Pancreas (tissue), 10 donors: ENCODE results near the gene MKNK1. TPM values are rescaled to one million over a fixed set of nuclear protein-coding genes. Genes with fewer than 3 reads are reported as not detected.

Experiments used
- ATAC-seq, 4 donors: fragments of 200-7000 bp; cut with Tn5 transposase; one replicate each; pipeline versions ENCODE4 v1.8.0 to v1.9.1; 2020; ENCODE audit warnings: mild to moderate bottlenecking in 4 of 4, moderate library complexity in 4 of 4
- DNase-seq, 6 donors: peaks; one replicate each; pipeline ENCODE4 v3.0.0-alpha.2; 2020
- FAIRE-seq: peaks from 2 replicates; lab custom pipeline; 2012; peaks lifted over from hg19 to GRCh38; lab: Jason Lieb, UNC
- H3K27ac ChIP-seq, 4 donors: fragments of 200-600 bp; sonication (generic); 1 replicate in 3 of 4; 2 replicates in 1 of 4; pipeline versions ENCODE4 v1.5.0 to v1.8.0; 2020
- H3K27me3 ChIP-seq, 4 donors: fragments of 200-600 bp; one replicate each; pipeline ENCODE4 v1.8.0; 2021
- H3K36me3 ChIP-seq, 3 donors: fragments of 200-600 bp; sonication (generic) in 1 of 3; one replicate each; pipeline versions ENCODE4 v1.5.0 to v1.8.0; 2020 to 2021
- H3K4me1 ChIP-seq, 3 donors: fragments of 200-600 bp; one replicate each; pipeline ENCODE4 v1.8.0; 2021
- H3K4me3 ChIP-seq, 4 donors: fragments of 200-600 bp; sonication (generic) in 2 of 4; one replicate each; pipeline versions ENCODE4 v1.5.0 to v1.8.0; 2020 to 2021
- H3K9me3 ChIP-seq, 4 donors: fragments of 200-600 bp; one replicate each; pipeline ENCODE4 v1.8.0; 2021
- CTCF ChIP-seq, 4 donors: fragments of 200-600 bp; sonication (generic) in 3 of 4; IDR thresholded peaks; one replicate each; pipeline versions ENCODE4 v1.5.0 to v1.8.0; 2021; ENCODE audit warnings: antibody characterized with exemption in 4 of 4
- WGBS, 2 donors: extraction: QIAGEN DNeasy Blood & Tissue Kit; methylation state at CpG; one replicate each; pipeline ENCODE4 v1.1.7; 2013; 5-methylcytosine and 5-hydroxymethylcytosine counted together
- intact Hi-C, 3 donors: fragments of 100-400 bp; cut with DNase I; formaldehyde crosslinking; loops; one replicate each; pipeline versions ENCODE4 v1.11.1 to v1.14.2; 2022
- polyA plus RNA-seq, 2 donors: library from polyadenylated mRNA; stranded (reverse); fragments of 200-250 nt; gene quantifications; one replicate each; pipeline ENCODE4 v1.2.3, GENCODE V29; 2013
- total RNA-seq, 6 donors: library from RNA; stranded (reverse); fragmentation: NEBNext Ultra II Directional in 4 of 6; extraction: Animal tissue kit (Norgen Biotek cat#: 25700) in 4 of 6; gene quantifications; one replicate each; pipeline versions ENCODE4 v1.2.1 to v1.2.4, GENCODE V29; 2021 to 2023
- donor health status: healthy with polysubstance abuse.
- donor health status: DM: no; HTN: no; CAD: no; lungs with moderate emphysema.
- donor health status: DM: no; HTN: no; CAD: no.
- donor health status: control.
- donor health status: control.
- donor health status: Bipolar disorder and iron deficiency.
- donor health status: DM: yes; HTN: yes; CAD: no.
- donor health status: DM: no; HTN: no; CAD: no.
- donor health status: DM: no; HTN: no; CAD: no.
- donor health status: DM: yes; HTN: yes; CAD: no.

The MKNK1 gene
- total and polyA plus RNA-seq, 8 donors, result 44.9 to 172 (median 103) TPM

GRCh38 chr1:46614604-46614984, 10.5 kb upstream of the MKNK1 start:
- H3K27me3 ChIP-seq, result no peaks in the 10 kb centered on the region
- FAIRE-seq, result no peak
- no peak for DNase-seq
- H3K36me3 ChIP-seq, result peaks cover 0 to 5% (median 3%) of the 10 kb centered on the region in 3 donors
- no peak overlapping the region for H3K4me3 ChIP-seq
- no peaks in the 10 kb centered on the region for H3K9me3 ChIP-seq
- TF ChIP-seq CTCF (IDR thresholded peaks at IDR 0.05), result no peak
- peaks cover 11 to 49% (median 14%) of the 10 kb centered on the region in 3 donors for H3K4me1 ChIP-seq
- WGBS, 2 donors, result 48 to 64% methylated on average over 2 of the region's 2 CpGs
- ATAC-seq, result no peak
- intact Hi-C loops, result no loop called here
- peak overlapping the region in 2 of 4 donors; percentile 62 to 72 for H3K27ac ChIP-seq

GRCh38 chr1:46613661-46614603, 9.9 kb upstream of the MKNK1 start:
- no peak for TF ChIP-seq CTCF (IDR thresholded peaks at IDR 0.05)
- 7 to 8% methylated on average over 15 to 16 of the region's 16 CpGs for WGBS, 2 donors
- no peaks in the 10 kb centered on the region for H3K27me3 ChIP-seq
- FAIRE-seq (no peak), DNase-seq (peak; percentile 78 to 93 (median 87)), ATAC-seq (peak; percentile 53 to 72 (median 70))
- intact Hi-C loops, result no loop called here
- peak overlapping the region in 2 of 4 donors; percentile 26 to 27 for H3K4me3 ChIP-seq
- H3K4me1 ChIP-seq, result peaks cover 11 to 49% (median 14%) of the 10 kb centered on the region in 3 donors
- H3K27ac ChIP-seq, result peak overlapping the region; percentile 46 to 72 (median 60)
- no peaks in the 10 kb centered on the region for H3K9me3 ChIP-seq
- peaks cover 0 to 12% (median 10%) of the 10 kb centered on the region in 3 donors for H3K36me3 ChIP-seq

GRCh38 chr1:46612937-46613660, 9.0 kb upstream of the MKNK1 start:
- no peaks in the 10 kb centered on the region for H3K9me3 ChIP-seq
- H3K27me3 ChIP-seq, result no peaks in the 10 kb centered on the region
- peaks cover 0 to 16% (median 14%) of the 10 kb centered on the region in 3 donors for H3K36me3 ChIP-seq
- no peak for FAIRE-seq
- intact Hi-C loops, result no loop called here
- H3K4me1 ChIP-seq, result peaks cover 15 to 53% (median 21%) of the 10 kb centered on the region in 3 donors
- H3K27ac ChIP-seq, result peak overlapping the region; percentile 46 to 72 (median 60)
- TF ChIP-seq CTCF (IDR thresholded peaks at IDR 0.05), result no peak
- ATAC-seq, result peak; percentile 18 to 56 (median 38)
- peak overlapping the region in 2 of 4 donors; percentile 26 to 27 for H3K4me3 ChIP-seq
- 48 to 60% methylated on average over 38 of the region's 38 CpGs for WGBS, 2 donors
- DNase-seq, result peak; percentile 63 to 91 (median 78)

- Histone ChIP-seq H3K4me1 (peaks cover 23 to 62% (median 26%) of the 10 kb centered on the region in 3 donors), H3K27ac (peak overlapping the region in 3 of 4 donors; percentile 48 to 72 (median 62)), H3K9me3 (no peaks in the 10 kb centered on the region), H3K36me3 (peaks cover 0 to 16% (median 14%) of the 10 kb centered on the region in 3 donors), H3K4me3 (peak overlapping the region in 3 of 4 donors; percentile 14 to 27 (median 26)), H3K27me3 (no peaks in the 10 kb centered on the region)
- ATAC-seq (peak; percentile 18 to 35 (median 26)), FAIRE-seq (no peak), DNase-seq (peak in 5 of 6 donors; percentile 55 to 75 (median 69))
- 35 to 37% methylated on average over 6 to 7 of the region's 7 CpGs for WGBS, 2 donors
- intact Hi-C loops, result no loop called here
- TF ChIP-seq CTCF (IDR thresholded peaks at IDR 0.05), result no peak
Measured at GRCh38 chr1:46611691-46612221, 7.7 kb upstream of the MKNK1 start.
